ENCODE results near the gene C11orf58.

The C11orf58 gene

GRCh38 chr11:16767957-16768356, 29.5 kb downstream of the C11orf58 start:
- in situ Hi-C loops (cut with MboI; ENCODE audit: low sequenced_read_pairs), result no loop called here

- in situ Hi-C loops (cut with MboI; ENCODE audit: low sequenced_read_pairs), result no loop called here
Measured at GRCh38 chr11:16769386-16769785, 30.9 kb downstream of the C11orf58 start.

- in situ Hi-C loops (cut with MboI; ENCODE audit: low sequenced_read_pairs), result no loop called here
Measured at GRCh38 chr11:16770016-16770415, 31.6 kb downstream of the C11orf58 start.

GRCh38 chr11:16771350-16772140, 33.1 kb downstream of the C11orf58 start:
- in situ Hi-C loops (cut with MboI; ENCODE audit: low sequenced_read_pairs), result no loop called here

GRCh38 chr11:16772141-16772512, 33.7 kb downstream of the C11orf58 start:
- in situ Hi-C loops (cut with MboI; ENCODE audit: low sequenced_read_pairs), result no loop called here

- in situ Hi-C loops (cut with MboI; ENCODE audit: low sequenced_read_pairs), result no loop called here
Measured at GRCh38 chr11:16773981-16774935, 35.8 kb downstream of the C11orf58 start.

- in situ Hi-C loops (cut with MboI; ENCODE audit: low sequenced_read_pairs), result no loop called here
Measured at GRCh38 chr11:16774936-16775613, 36.6 kb downstream of the C11orf58 start.

- in situ Hi-C loops (cut with MboI; ENCODE audit: low sequenced_read_pairs), result no loop called here
Measured at GRCh38 chr11:16775614-16776283, 37.3 kb downstream of the C11orf58 start.

GRCh38 chr11:16776711-16777612, 38.5 kb downstream of the C11orf58 start:
- in situ Hi-C loops (cut with MboI; ENCODE audit: low sequenced_read_pairs), result no loop called here

- in situ Hi-C loops (cut with MboI; ENCODE audit: low sequenced_read_pairs), result no loop called here
Measured at GRCh38 chr11:16777613-16777975, 39.1 kb downstream of the C11orf58 start.

GRCh38 chr11:16778286-16778685, 39.8 kb downstream of the C11orf58 start:
- in situ Hi-C loops (cut with MboI; ENCODE audit: low sequenced_read_pairs), result no loop called here

GRCh38 chr11:16778876-16779275, 40.4 kb downstream of the C11orf58 start:
- in situ Hi-C loops (cut with MboI; ENCODE audit: low sequenced_read_pairs), result no loop called here

- in situ Hi-C loops (cut with MboI; ENCODE audit: low sequenced_read_pairs), result no loop called here
Measured at GRCh38 chr11:16779436-16779835, 41.0 kb downstream of the C11orf58 start.

GRCh38 chr11:16780146-16780545, 41.7 kb downstream of the C11orf58 start:
- in situ Hi-C loops (cut with MboI; ENCODE audit: low sequenced_read_pairs), result no loop called here

- in situ Hi-C loops (cut with MboI; ENCODE audit: low sequenced_read_pairs), result no loop called here
Measured at GRCh38 chr11:16780698-16781550, 42.5 kb downstream of the C11orf58 start.

- in situ Hi-C loops (cut with MboI; ENCODE audit: low sequenced_read_pairs), result no loop called here
Measured at GRCh38 chr11:16781936-16782919, 43.8 kb downstream of the C11orf58 start.

GRCh38 chr11:16783321-16783801, 44.9 kb downstream of the C11orf58 start:
- in situ Hi-C loops (cut with MboI; ENCODE audit: low sequenced_read_pairs), result no loop called here

GRCh38 chr11:16784097-16784496, 45.6 kb downstream of the C11orf58 start:
- in situ Hi-C loops (cut with MboI; ENCODE audit: low sequenced_read_pairs), result no loop called here
